ENCODE measurements around the gene SPEM3.

SPEM3 gene

GRCh38 chr17:7403727-7403976 is 25.0 kb upstream of the SPEM3 start:
- TF ChIP-seq GABPA (IDR thresholded peaks at IDR 0.05; ENCODE audit: low read depth) (no peak), REST (IDR thresholded peaks at IDR 0.05; ENCODE audit: insufficient replicate concordance, low read depth) (no peak), CTCF (IDR thresholded peaks at IDR 0.05; ENCODE audit: insufficient read depth, low read length) (no peak), POLR2AphosphoS5 (IDR thresholded peaks at IDR 0.05; ENCODE audit: low read depth) (no peak), SPI1 (IDR thresholded peaks at IDR 0.05; ENCODE audit: borderline replicate concordance, low read depth) (no peak)
- DNase-seq (ENCODE audit: low read depth in 1 of 2, low spot score in 1 of 2) = no peak
- Histone ChIP-seq H3K4me3 (replicated peaks; ENCODE audit: insufficient read depth, low read length) (peak overlapping the region; percentile 62), H3K27ac (replicated peaks) (peak overlapping the region; percentile 64), H3K27me3 (ENCODE audit: insufficient read depth, poor library complexity, severe bottlenecking) (peaks cover under 1% of the 10 kb centered on the region)

- DNase-seq (ENCODE audit: low read depth in 1 of 2, low spot score in 1 of 2) = peak; percentile 77 to 93
Observed at GRCh38 chr17:7403977-7404736, 24.5 kb upstream of the SPEM3 start, which contains the start of gene TMEM256. TMEM256 (minus strand) TSS chr17:7404097; CDS start chr17:7404084, 13 bp downstream.

GRCh38 chr17:7404737-7405349 is 23.8 kb upstream of the SPEM3 start:
- TF ChIP-seq GABPA (IDR thresholded peaks at IDR 0.05; ENCODE audit: low read depth) = no peak
- no peak for TF ChIP-seq SPI1 (IDR thresholded peaks at IDR 0.05; ENCODE audit: borderline replicate concordance, low read depth)
- TF ChIP-seq CTCF (IDR thresholded peaks at IDR 0.05; ENCODE audit: insufficient read depth, low read length) = no peak
- no peak for TF ChIP-seq POLR2AphosphoS5 (IDR thresholded peaks at IDR 0.05; ENCODE audit: low read depth)
- TF ChIP-seq REST (IDR thresholded peaks at IDR 0.05; ENCODE audit: insufficient replicate concordance, low read depth) = no peak
- Histone ChIP-seq H3K4me3 (replicated peaks; ENCODE audit: insufficient read depth, low read length) (peak overlapping the region; percentile 54), H3K27ac (replicated peaks) (no peak overlapping the region), H3K27me3 (ENCODE audit: insufficient read depth, poor library complexity, severe bottlenecking) (peaks cover 2% of the 10 kb centered on the region)
- DNase-seq (ENCODE audit: low read depth in 1 of 2, low spot score in 1 of 2) = peak in 1 of 2 experiments; percentile 2

More at GRCh38 chr17:7403977-7404736, 24.5 kb upstream of the SPEM3 start, which contains the start of gene TMEM256:
- H3K4me3 ChIP-seq (replicated peaks; ENCODE audit: insufficient read depth, low read length) = peak within 1 kb of the TSS; percentile 62
- peak within 1 kb of the TSS; percentile 64 for H3K27ac ChIP-seq (replicated peaks)
- peaks cover 2% of the 10 kb centered on the region for H3K27me3 ChIP-seq (ENCODE audit: insufficient read depth, poor library complexity, severe bottlenecking)
- TF ChIP-seq SPI1 (IDR thresholded peaks at IDR 0.05; ENCODE audit: borderline replicate concordance, low read depth) = no peak
- 0 out of 2 replicates have a peak, but pooled peaks have one; percentile 15 for TF ChIP-seq POLR2AphosphoS5 (IDR thresholded peaks at IDR 0.05; ENCODE audit: low read depth)
